GM21786 (cell line): ENCODE measurements around the gene CAPN3.

Experiments used
- ATAC-seq: cut with Tn5 transposase; IDR thresholded peaks from one replicate; pipeline ENCODE4 v1.9.1; 2021; ENCODE audit not compliant: unreplicated experiment

Gene CAPN3

DNA sequence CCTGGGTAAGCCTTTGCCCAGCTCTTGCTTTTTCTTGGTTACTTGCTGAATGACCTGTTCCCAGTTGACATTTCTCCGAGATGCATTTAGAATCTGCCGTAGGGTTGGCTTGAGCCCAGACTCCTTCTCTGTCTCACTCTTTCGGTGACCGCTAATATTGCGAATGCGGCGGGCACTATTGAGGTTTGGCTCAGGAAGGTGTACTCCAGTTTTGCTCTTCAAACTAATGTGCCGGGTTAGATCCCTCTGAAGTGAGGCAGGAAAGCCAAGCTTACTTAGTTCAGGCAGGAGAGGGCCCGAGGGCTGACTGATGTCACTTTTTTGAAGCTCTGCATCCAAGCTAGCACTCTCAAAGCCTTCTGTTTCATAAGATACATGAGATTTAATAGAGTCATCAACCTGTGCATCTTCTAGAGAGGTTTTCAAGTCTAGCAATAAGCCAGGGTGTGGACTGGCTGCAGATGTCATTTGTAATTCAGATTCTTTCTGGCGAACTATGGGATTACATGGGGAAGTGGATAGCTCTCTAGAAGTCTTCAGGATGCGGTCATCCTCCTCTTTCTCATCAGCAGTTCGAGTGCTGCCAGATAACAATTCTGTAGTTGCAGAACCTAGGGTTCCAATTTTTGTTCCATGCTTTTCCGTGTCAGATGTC, 90.6 kb downstream of the CAPN3 start:
- ATAC-seq = no peak

GRCh38 chr15:42450425-42450790, 91.1 kb downstream of the CAPN3 start:
- no peak for ATAC-seq

DNA sequence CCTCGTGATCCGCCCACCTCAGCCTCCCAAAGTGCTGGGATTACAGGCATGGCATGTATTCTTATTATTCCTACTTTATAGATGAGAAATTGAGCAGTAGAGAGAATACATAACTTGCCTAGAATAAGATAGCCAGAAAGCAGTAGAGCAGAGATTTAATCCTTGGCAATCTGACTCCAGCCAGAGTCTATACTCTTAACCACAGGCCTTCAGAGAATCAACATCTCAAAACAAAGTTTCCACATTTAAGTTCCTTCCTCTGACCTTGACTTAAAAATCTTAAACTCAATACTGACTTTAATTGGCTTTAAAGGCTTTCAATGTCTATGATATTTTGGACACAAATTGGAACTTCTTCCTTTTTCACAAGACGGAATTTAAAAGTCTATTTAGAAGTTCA, 94.5 kb downstream of the CAPN3 start:
- ATAC-seq = no peak

DNA sequence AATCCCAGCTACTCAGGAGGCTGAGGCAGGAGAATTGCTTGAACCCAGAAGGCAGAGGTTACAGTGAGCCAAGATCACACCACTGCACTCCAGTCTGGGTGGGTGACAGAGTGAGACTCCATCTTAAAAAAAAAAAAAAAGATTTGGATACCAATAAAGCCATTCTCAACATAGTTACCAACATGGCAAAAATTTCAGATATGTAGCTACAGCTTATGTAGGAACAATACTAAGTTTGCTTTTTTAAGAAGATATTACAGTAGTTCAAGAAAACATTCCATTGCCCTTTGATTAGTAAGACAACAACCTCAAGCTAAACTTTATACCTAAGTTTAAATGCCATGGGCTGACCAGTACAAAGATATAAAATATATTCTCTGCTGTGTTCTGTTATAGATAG, 97.2 kb downstream of the CAPN3 start:
- ATAC-seq = no peak

- no peak for ATAC-seq
Observed at GRCh38 chr15:42456971-42457370, 97.7 kb downstream of the CAPN3 start.

- peak; percentile 72 for ATAC-seq
Observed at GRCh38 chr15:42457445-42458442, 98.4 kb downstream of the CAPN3 start.

- ATAC-seq = no peak
Observed at GRCh38 chr15:42461261-42461660, 102.0 kb downstream of the CAPN3 start.
